Measurements from ENCODE around the gene LIN7A. TPM values are rescaled to one million over a fixed set of nuclear protein-coding genes. Genes with fewer than 3 reads are reported as not detected.

LIN7A gene
- total and polyA plus RNA-seq, 12 donors, result 0.35 to 6.0 (median 2.7) TPM

- intact Hi-C loops (cut with DNase I), result no loop called here
- Histone ChIP-seq H3K27me3 (no peaks in the 10 kb centered on the region), H3K4me3 (no peak overlapping the region), H3K27ac (no peak overlapping the region), H3K4me1 (replicated peaks in 1 of 2) (no peaks in the 10 kb centered on the region), H3K9me3 (replicated peaks in 1 of 3) (no peaks in the 10 kb centered on the region), H3K36me3 (replicated peaks in 1 of 2) (no peaks in the 10 kb centered on the region)
- TF ChIP-seq CTCF (IDR thresholded peaks at IDR 0.05) (no peak), POLR2A (IDR thresholded peaks at IDR 0.05) (no peak)
- WGBS, 4 donors, result 77 to 93% (median 81%) methylated on average over 5 of the region's 5 CpGs
- no peak for DNase-seq
Observed at GRCh38 chr12:80761838-80762237, 175.9 kb downstream of the LIN7A start.

- WGBS, 4 donors, result 76 to 84% (median 81%) methylated on average over 1 of the region's 1 CpG
- H3K4me1 ChIP-seq (replicated peaks in 1 of 2), result no peaks in the 10 kb centered on the region
- H3K9me3 ChIP-seq (replicated peaks in 1 of 3), result no peaks in the 10 kb centered on the region
- no peak overlapping the region for H3K4me3 ChIP-seq
- H3K27me3 ChIP-seq, result no peaks in the 10 kb centered on the region
- no peak for TF ChIP-seq POLR2A (IDR thresholded peaks at IDR 0.05)
- no peak for TF ChIP-seq CTCF (IDR thresholded peaks at IDR 0.05)
- intact Hi-C loops (cut with DNase I), result no loop called here
- no peaks in the 10 kb centered on the region for H3K36me3 ChIP-seq (replicated peaks in 1 of 2)
- no peak for DNase-seq
- H3K27ac ChIP-seq, result no peak overlapping the region
Observed at GRCh38 chr12:80756875-80757274, 180.9 kb downstream of the LIN7A start.

GRCh38 chr12:80754274-80754673 lies 183.5 kb downstream of the LIN7A start:
- H3K27ac ChIP-seq, result no peak overlapping the region
- no peak for DNase-seq
- H3K4me3 ChIP-seq, result no peak overlapping the region
- no peaks in the 10 kb centered on the region for H3K9me3 ChIP-seq (replicated peaks in 1 of 3)
- no peaks in the 10 kb centered on the region for H3K36me3 ChIP-seq (replicated peaks in 1 of 2)
- intact Hi-C loops (cut with DNase I), result no loop called here
- 75 to 83% (median 77%) methylated on average over 3 of the region's 3 CpGs for WGBS, 4 donors
- H3K4me1 ChIP-seq (replicated peaks in 1 of 2), result no peaks in the 10 kb centered on the region
- TF ChIP-seq POLR2A (IDR thresholded peaks at IDR 0.05) (no peak), CTCF (IDR thresholded peaks at IDR 0.05) (no peak)
- H3K27me3 ChIP-seq, result no peaks in the 10 kb centered on the region

- H3K4me3 ChIP-seq, result no peak overlapping the region
- H3K9me3 ChIP-seq (replicated peaks in 1 of 3), result no peaks in the 10 kb centered on the region
- H3K4me1 ChIP-seq (replicated peaks in 1 of 2), result no peaks in the 10 kb centered on the region
- no peak for TF ChIP-seq POLR2A (IDR thresholded peaks at IDR 0.05)
- TF ChIP-seq CTCF (IDR thresholded peaks at IDR 0.05), result no peak
- H3K27me3 ChIP-seq, result no peaks in the 10 kb centered on the region
- H3K27ac ChIP-seq, result no peak overlapping the region
- DNase-seq, result no peak
- intact Hi-C loops (cut with DNase I), result no loop called here
- H3K36me3 ChIP-seq (replicated peaks in 1 of 2), result no peaks in the 10 kb centered on the region
Observed at GRCh38 chr12:80752464-80752863, 185.3 kb downstream of the LIN7A start.

Measured in adrenal gland (tissue), 12 donors.